GM06990 (cell line): ENCODE results near the gene TRIM14.

Source experiments
- DNase-seq: peaks from one replicate; pipeline ENCODE4 v3.0.0-alpha.2; 2011; ENCODE audit not compliant: insufficient read length; ENCODE audit errors: extremely low read depth
- H3K27me3 ChIP-seq: replicated peaks from 2 replicates; pipeline ENCODE4 v1.6.0; 2011; ENCODE audit warnings: low read length; ENCODE audit not compliant: control insufficient read depth, insufficient read depth
- H3K36me3 ChIP-seq: 2 replicates; pipeline ENCODE4 v1.5.1; 2011; ENCODE audit warnings: low read length; ENCODE audit not compliant: control insufficient read depth, insufficient read depth
- H3K4me3 ChIP-seq: replicated peaks from 2 replicates; pipeline ENCODE4 v1.5.1; 2011; ENCODE audit warnings: low read depth, mild to moderate bottlenecking, control low read depth, low read length
- CTCF ChIP-seq: IDR thresholded peaks from 2 replicates; pipeline ENCODE4 v1.5.1; 2011; ENCODE audit warnings: low read length, control low read depth, mild to moderate bottlenecking, inconsistent platforms; ENCODE audit not compliant: insufficient read depth, poor library complexity, severe bottlenecking

Gene TRIM14

GRCh38 chr9:98057138-98057799, 61.8 kb downstream of the TRIM14 start:
- no peak for DNase-seq

GRCh38 chr9:98056269-98057137, 62.5 kb downstream of the TRIM14 start, which contains the start of gene NANS:
Gene NANS (plus strand): TSS chr9:98056732. CDS start chr9:98056809, 77 bp downstream.
- Histone ChIP-seq H3K27me3 (no peaks in the 10 kb centered on the region), H3K36me3 (peaks cover 5% of the 10 kb centered on the region), H3K4me3 (peak within 1 kb of the TSS; percentile 86)
- TF ChIP-seq CTCF: no peak
- DNase-seq: peak; percentile 92

More at GRCh38 chr9:98057138-98057799, 61.8 kb downstream of the TRIM14 start:
- peaks cover 9% of the 10 kb centered on the region for H3K36me3 ChIP-seq
- TF ChIP-seq CTCF: no peak
- H3K4me3 ChIP-seq: peak overlapping the region; percentile 86
- no peaks in the 10 kb centered on the region for H3K27me3 ChIP-seq

GRCh38 chr9:98054376-98054951, 64.6 kb downstream of the TRIM14 start:
- DNase-seq: no peak
- Histone ChIP-seq H3K36me3 (no peaks in the 10 kb centered on the region; the same call in none of the 2 replicates), H3K27me3 (no peaks in the 10 kb centered on the region), H3K4me3 (no peak overlapping the region)
- TF ChIP-seq CTCF: no peak

- no peak overlapping the region for H3K4me3 ChIP-seq
- peaks cover 1% of the 10 kb centered on the region for H3K36me3 ChIP-seq
- no peak for DNase-seq
- TF ChIP-seq CTCF: no peak
- no peaks in the 10 kb centered on the region for H3K27me3 ChIP-seq
Measured at GRCh38 chr9:98050351-98050750, 68.7 kb downstream of the TRIM14 start.

- Histone ChIP-seq H3K36me3 (peaks cover 1% of the 10 kb centered on the region), H3K27me3 (no peaks in the 10 kb centered on the region), H3K4me3 (no peak overlapping the region)
- no peak for TF ChIP-seq CTCF
- no peak for DNase-seq
Measured at GRCh38 chr9:98049288-98050072, 69.5 kb downstream of the TRIM14 start.
